Measurements from ENCODE around the gene FBXO48.
A peak's percentile ranks its signal among the peaks of the same experiment; 100 is the strongest.
"Not testable (repeated sequence)": the region's sequence is repeated elsewhere in the genome, so short reads cannot be mapped to it uniquely, and the experiment has no call there.

The FBXO48 gene

GRCh38 chr2:68467077-68467960, at the start of gene FBXO48, which contains the start of gene APLF:
TSS of gene FBXO48 (minus strand) at chr2:68467294. CDS start at chr2:68465145, 2,149 bp downstream.
TSS of gene APLF (plus strand) at chr2:68467585. CDS start at chr2:68467732, 147 bp downstream.
- peak; percentile 97 for DNase-seq

- no peak for DNase-seq
These were observed 49.2 kb upstream of the FBXO48 start for GRCh38 chr2:68516051-68516955.

GRCh38 chr2:68514316-68514929, 47.3 kb upstream of the FBXO48 start:
- no peak for DNase-seq

- DNase-seq = no peak
These were observed 45.9 kb upstream of the FBXO48 start for GRCh38 chr2:68512966-68513365.

GRCh38 chr2:68512326-68512725, 45.2 kb upstream of the FBXO48 start:
- no peak for DNase-seq

- DNase-seq = no peak
These were observed 39.1 kb upstream of the FBXO48 start for GRCh38 chr2:68506170-68506569.

GRCh38 chr2:68505603-68506159, 38.6 kb upstream of the FBXO48 start:
- DNase-seq = no peak

GRCh38 chr2:68501768-68502167, 34.7 kb upstream of the FBXO48 start:
- no peak for DNase-seq

- no peak for DNase-seq
These were observed 33.6 kb upstream of the FBXO48 start for GRCh38 chr2:68500649-68501048.

GRCh38 chr2:68499133-68499532, 32.0 kb upstream of the FBXO48 start:
- no peak for DNase-seq

- DNase-seq = no peak
These were observed 24.5 kb upstream of the FBXO48 start for GRCh38 chr2:68491582-68491981.

- DNase-seq = no peak
These were observed 22.2 kb upstream of the FBXO48 start for GRCh38 chr2:68489282-68489681.

- DNase-seq = not testable (repeated sequence)
These were observed 21.5 kb upstream of the FBXO48 start for GRCh38 chr2:68488605-68489004.

GRCh38 chr2:68487773-68488355, 20.8 kb upstream of the FBXO48 start:
- peak; percentile 49 for DNase-seq

- no peak for DNase-seq
These were observed 15.9 kb upstream of the FBXO48 start for GRCh38 chr2:68483011-68483410.

- no peak for DNase-seq
These were observed 15.3 kb upstream of the FBXO48 start for GRCh38 chr2:68482296-68482820.

- DNase-seq = no peak
These were observed 11.6 kb upstream of the FBXO48 start for GRCh38 chr2:68478688-68479087.

- no peak for DNase-seq
These were observed 9.4 kb upstream of the FBXO48 start for GRCh38 chr2:68476454-68476853.

- no peak for DNase-seq
These were observed 8.5 kb upstream of the FBXO48 start for GRCh38 chr2:68475576-68475975.

GRCh38 chr2:68475110-68475509, 8.0 kb upstream of the FBXO48 start:
- no peak for DNase-seq

- DNase-seq = no peak
These were observed 5.8 kb upstream of the FBXO48 start for GRCh38 chr2:68472796-68473414.

- DNase-seq = no peak
These were observed 4.3 kb upstream of the FBXO48 start for GRCh38 chr2:68471385-68471784.
